MM.1S (cell line): Measurements from ENCODE around the gene OR1L8.

ENCODE experiments used
- DNase-seq: peaks from one replicate; pipeline ENCODE4 v3.0.0-alpha.2; 2015
- H2AFZ ChIP-seq: fragments of 300-600 bp; sonication (generic); 2 replicates; pipeline ENCODE4 v1.6.0; 2016; ENCODE audit warnings: antibody characterized with exemption, low read length
- H3F3A ChIP-seq: fragments of 300-600 bp; sonication (generic); 2 replicates; pipeline ENCODE4 v1.6.1; 2016; ENCODE audit warnings: mild to moderate bottlenecking, antibody characterized with exemption, low read length, moderate library complexity, mixed read lengths; ENCODE audit not compliant: insufficient read depth
- H3K27ac ChIP-seq: fragments of 300-600 bp; sonication (generic); 2 replicates; pipeline ENCODE4 v1.5.1; 2016; ENCODE audit warnings: mild to moderate bottlenecking, low read length
- H3K27me3 ChIP-seq: fragments of 300-600 bp; sonication (generic); replicated peaks from 2 replicates; pipeline ENCODE4 v1.6.0; 2016; ENCODE audit warnings: low read length; ENCODE audit not compliant: insufficient read depth
- H3K36me3 ChIP-seq: fragments of 300-600 bp; sonication (generic); replicated peaks from 2 replicates; pipeline ENCODE4 v1.6.1; 2016; ENCODE audit warnings: mild to moderate bottlenecking, low read length, mixed read lengths; ENCODE audit not compliant: insufficient read depth
- H3K4me1 ChIP-seq: fragments of 300-600 bp; sonication (generic); 2 replicates; pipeline ENCODE4 v1.6.1; 2016; ENCODE audit warnings: low read length, mixed read lengths
- H3K4me2 ChIP-seq: fragments of 300-600 bp; sonication (generic); 2 replicates; pipeline ENCODE4 v1.6.0; 2016; ENCODE audit warnings: low read depth, low read length
- H3K4me3 ChIP-seq: fragments of 300-600 bp; sonication (generic); 2 replicates; pipeline ENCODE4 v1.5.1; 2016; ENCODE audit warnings: low read length, mixed read lengths
- H3K79me2 ChIP-seq: fragments of 300-600 bp; sonication (generic); 2 replicates; pipeline ENCODE4 v1.6.1; 2016; ENCODE audit warnings: mixed run types, low read length, mixed read lengths
- H3K9ac ChIP-seq: fragments of 300-600 bp; sonication (generic); 2 replicates; pipeline ENCODE4 v1.6.1; 2016; ENCODE audit warnings: low read length, mixed read lengths
- H3K9me2 ChIP-seq: fragments of 300-600 bp; sonication (generic); replicated peaks from 2 replicates; pipeline ENCODE4 v1.6.1; 2016; ENCODE audit warnings: mild to moderate bottlenecking, low read length, mixed read lengths; ENCODE audit not compliant: insufficient read depth
- H3K9me3 ChIP-seq: fragments of 300-600 bp; sonication (generic); replicated peaks from 2 replicates; pipeline ENCODE4 v1.6.1; 2016; ENCODE audit warnings: mild to moderate bottlenecking, low read length, mixed read lengths; ENCODE audit not compliant: insufficient read depth
- H4K20me1 ChIP-seq: fragments of 300-600 bp; sonication (generic); 2 replicates; pipeline ENCODE4 v1.6.1; 2016; ENCODE audit warnings: mild to moderate bottlenecking, low read length, moderate library complexity, mixed read lengths; ENCODE audit not compliant: insufficient read depth
- EZH2 ChIP-seq: fragments of 300-600 bp; sonication (generic); optimal IDR thresholded peaks from 2 replicates; pipeline ENCODE3; 2017; ENCODE audit warnings: low read depth, mild to moderate bottlenecking, antibody characterized with exemption, low read length, mixed read lengths
- EZH2phosphoT487 ChIP-seq: fragments of 300-600 bp; sonication (generic); IDR thresholded peaks from 2 replicates; pipeline ENCODE4 v1.6.1; 2018; ENCODE audit warnings: antibody characterized with exemption, low read length
- TF ChIP-seq, protein P1 (sequence below): fragments of 300-600 bp; sonication (generic); IDR thresholded peaks from 2 replicates; pipeline ENCODE4 v1.5.1; 2016; ENCODE audit warnings: antibody characterized with exemption, low read length, mixed read lengths

The OR1L8 gene

DNA sequence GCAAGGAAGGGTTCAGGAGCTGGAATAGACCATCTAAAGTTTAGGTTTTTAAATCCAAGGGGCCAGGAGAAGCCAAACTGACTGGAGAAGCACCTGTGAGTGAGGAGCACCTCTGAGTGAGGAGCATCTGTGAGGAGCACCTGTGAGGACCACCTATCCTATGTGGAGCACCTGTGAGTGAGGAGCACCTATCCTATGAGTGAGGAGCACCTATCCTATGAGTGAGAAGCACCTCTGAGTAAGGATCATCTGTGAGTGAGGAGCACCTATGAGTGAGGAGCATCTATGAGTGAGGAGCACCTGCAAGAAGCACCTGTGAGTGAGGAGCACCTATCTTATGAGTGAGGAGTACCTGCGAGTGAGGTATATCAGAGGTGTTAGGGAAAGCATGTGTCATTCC is 23.4 kb upstream of the OR1L8 start:
- H3K4me1 ChIP-seq, result no peaks in the 10 kb centered on the region
- TF ChIP-seq, protein P1, sequence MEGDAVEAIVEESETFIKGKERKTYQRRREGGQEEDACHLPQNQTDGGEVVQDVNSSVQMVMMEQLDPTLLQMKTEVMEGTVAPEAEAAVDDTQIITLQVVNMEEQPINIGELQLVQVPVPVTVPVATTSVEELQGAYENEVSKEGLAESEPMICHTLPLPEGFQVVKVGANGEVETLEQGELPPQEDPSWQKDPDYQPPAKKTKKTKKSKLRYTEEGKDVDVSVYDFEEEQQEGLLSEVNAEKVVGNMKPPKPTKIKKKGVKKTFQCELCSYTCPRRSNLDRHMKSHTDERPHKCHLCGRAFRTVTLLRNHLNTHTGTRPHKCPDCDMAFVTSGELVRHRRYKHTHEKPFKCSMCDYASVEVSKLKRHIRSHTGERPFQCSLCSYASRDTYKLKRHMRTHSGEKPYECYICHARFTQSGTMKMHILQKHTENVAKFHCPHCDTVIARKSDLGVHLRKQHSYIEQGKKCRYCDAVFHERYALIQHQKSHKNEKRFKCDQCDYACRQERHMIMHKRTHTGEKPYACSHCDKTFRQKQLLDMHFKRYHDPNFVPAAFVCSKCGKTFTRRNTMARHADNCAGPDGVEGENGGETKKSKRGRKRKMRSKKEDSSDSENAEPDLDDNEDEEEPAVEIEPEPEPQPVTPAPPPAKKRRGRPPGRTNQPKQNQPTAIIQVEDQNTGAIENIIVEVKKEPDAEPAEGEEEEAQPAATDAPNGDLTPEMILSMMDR, result no peak
- no peak for TF ChIP-seq EZH2
- TF ChIP-seq EZH2phosphoT487, result no peak
- no peak for DNase-seq
- no peak overlapping the region for H3K27ac ChIP-seq
- H3K36me3 ChIP-seq, result no peaks in the 10 kb centered on the region
- no peak overlapping the region for H3K4me3 ChIP-seq
- H4K20me1 ChIP-seq, result no peaks in the 10 kb centered on the region
- H3K9me3 ChIP-seq, result no peaks in the 10 kb centered on the region
- H3K27me3 ChIP-seq, result no peaks in the 10 kb centered on the region
- H3K9ac ChIP-seq, result no peak overlapping the region
- H3K4me2 ChIP-seq, result no peak overlapping the region
- H3K79me2 ChIP-seq, result no peaks in the 10 kb centered on the region
- no peaks in the 10 kb centered on the region for H3K9me2 ChIP-seq
- H2AFZ ChIP-seq, result no peak overlapping the region
- H3F3A ChIP-seq, result no peaks in the 10 kb centered on the region

DNA sequence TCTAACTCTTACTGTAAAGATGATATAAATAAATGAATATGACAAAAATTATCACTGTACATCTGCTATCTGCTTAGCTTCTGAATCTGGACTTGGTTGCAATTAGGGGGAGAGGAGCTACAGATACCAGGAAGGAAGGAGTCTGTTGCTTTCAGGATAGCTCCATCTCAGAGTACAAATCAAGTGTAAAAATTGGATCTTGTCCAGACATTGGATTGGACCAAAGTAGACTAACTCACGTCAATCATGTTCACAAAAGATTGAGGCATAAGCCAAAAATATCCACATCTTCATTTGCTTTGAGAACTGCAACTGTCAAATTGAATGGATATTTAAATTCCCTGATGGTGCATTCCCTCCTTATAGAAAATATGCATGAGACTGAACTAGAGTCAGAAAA is 22.5 kb upstream of the OR1L8 start:
- H3K9ac ChIP-seq, result no peak overlapping the region
- H3K4me2 ChIP-seq, result no peak overlapping the region
- no peaks in the 10 kb centered on the region for H3K4me1 ChIP-seq
- no peaks in the 10 kb centered on the region for H3F3A ChIP-seq
- no peak overlapping the region for H2AFZ ChIP-seq
- H3K9me3 ChIP-seq, result no peaks in the 10 kb centered on the region
- H3K27ac ChIP-seq, result no peak overlapping the region
- no peak for DNase-seq
- H3K27me3 ChIP-seq, result no peaks in the 10 kb centered on the region
- H3K36me3 ChIP-seq, result no peaks in the 10 kb centered on the region
- no peaks in the 10 kb centered on the region for H3K79me2 ChIP-seq
- no peaks in the 10 kb centered on the region for H4K20me1 ChIP-seq
- TF ChIP-seq, protein P1, result no peak
- TF ChIP-seq EZH2phosphoT487, result no peak
- no peak for TF ChIP-seq EZH2
- H3K9me2 ChIP-seq, result no peaks in the 10 kb centered on the region
- no peak overlapping the region for H3K4me3 ChIP-seq

DNA sequence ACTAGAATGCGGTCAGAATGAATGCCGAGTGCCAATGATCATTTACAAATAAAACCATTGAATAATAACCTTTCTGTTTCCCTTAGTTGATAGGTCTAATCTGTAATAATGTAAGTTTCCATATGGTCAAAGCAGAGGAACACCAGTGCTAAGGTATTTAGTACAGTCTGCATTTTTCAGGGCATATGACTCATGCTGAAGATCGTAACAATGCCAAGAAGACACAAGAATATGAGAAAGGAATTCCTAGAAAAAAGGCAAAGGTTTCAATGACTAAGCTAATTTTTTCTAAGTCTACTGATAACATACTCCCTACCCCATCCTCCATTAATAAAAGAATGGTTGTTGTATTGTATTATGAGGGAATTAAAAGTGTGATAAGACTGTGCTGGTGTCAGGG is 2.8 kb downstream of the OR1L8 start:
- no peak for TF ChIP-seq EZH2
- TF ChIP-seq, protein P1, result no peak
- H3K36me3 ChIP-seq, result no peaks in the 10 kb centered on the region
- no peak overlapping the region for H3K27ac ChIP-seq
- no peaks in the 10 kb centered on the region for H3K9me3 ChIP-seq
- H3K4me2 ChIP-seq, result no peak overlapping the region
- H3K9ac ChIP-seq, result no peak overlapping the region
- H3K79me2 ChIP-seq, result no peaks in the 10 kb centered on the region
- H3K9me2 ChIP-seq, result no peaks in the 10 kb centered on the region
- DNase-seq, result no peak
- no peaks in the 10 kb centered on the region for H3F3A ChIP-seq
- no peaks in the 10 kb centered on the region for H4K20me1 ChIP-seq
- H2AFZ ChIP-seq, result no peak overlapping the region
- H3K4me3 ChIP-seq, result no peak overlapping the region
- no peaks in the 10 kb centered on the region for H3K4me1 ChIP-seq
- H3K27me3 ChIP-seq, result no peaks in the 10 kb centered on the region
